Placental pericyte (primary cell): ENCODE results near the gene CHRFAM7A. TPM values are rescaled to one million over a fixed set of nuclear protein-coding genes. Genes with fewer than 3 reads are reported as not detected.

Source experiments
- small RNA-seq: library from RNA; depleted of rRNA; stranded (forward); fragments of <200 nt; gene quantifications from one replicate; pipeline ENCODE3, GENCODE V24; 2012; ENCODE audit warnings: low replicate concordance
- total RNA-seq: library from RNA; depleted of rRNA; stranded (reverse); fragments of >200 nt; gene quantifications from 2 replicates; pipeline ENCODE4 v1.2.3, GENCODE V29; 2012

CHRFAM7A gene
- total RNA-seq, result 0.22 TPM in 1 of 2 replicates, not detected in the other

GRCh38 chr15:30392766-30393663 lies at the start of gene CHRFAM7A:
TSS of gene CHRFAM7A (minus strand) at chr15:30393540. CDS start at chr15:30383351, 10,189 bp downstream.

GRCh38 chr15:30414160-30414559 lies 20.8 kb upstream of the CHRFAM7A start, which contains the start of gene GOLGA8R:
TSS of gene GOLGA8R (minus strand) at chr15:30414260. CDS start at chr15:30414162, 98 bp downstream.

Small RNA genes within 50 kb of the gene (small RNA-seq; reads per million reads assigned to genes)
- not detected for gene AC019322.2
- not detected for gene RF00019
- not detected for gene RF00096
- gene RN7SL196P, result not detected

Other genes starting within 250 kb of the CHRFAM7A start
- 0.66 and 0.86 TPM in 2 replicates for gene GOLGA8R, start 20.7 kb upstream of the CHRFAM7A start, total RNA-seq
- gene GOLGA8Q, start 158.5 kb upstream of the CHRFAM7A start, total RNA-seq, result 0.29 and 1.1 TPM in 2 replicates
- gene GOLGA8H, start 210.5 kb upstream of the CHRFAM7A start, total RNA-seq, result 0.22 TPM in 1 of 2 replicates, not detected in the other